ENCODE results near the gene BMP5. TPM values are rescaled to one million over a fixed set of nuclear protein-coding genes. Genes with fewer than 3 reads are reported as not detected.

Gene BMP5
- polyA plus RNA-seq, 1 donor from 2014 or later = 0.14 TPM

DNA sequence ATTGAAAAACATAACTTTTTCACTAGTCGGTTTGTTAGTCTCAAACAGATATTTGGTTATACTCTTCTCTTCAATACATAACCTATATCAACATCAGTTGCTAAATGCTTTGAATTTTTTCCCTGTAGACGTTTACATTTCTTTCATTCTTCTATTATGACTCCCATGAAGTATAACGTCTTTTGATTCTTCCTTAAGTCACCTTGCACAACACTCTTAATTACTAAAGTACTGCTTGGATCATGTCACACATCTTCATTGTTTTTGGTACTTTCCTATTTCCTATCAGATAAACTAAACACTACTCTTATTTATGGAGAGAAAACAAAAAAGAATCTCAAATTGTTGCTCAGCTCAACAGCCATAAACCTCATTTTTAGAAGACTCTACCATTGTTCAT, 23.0 kb upstream of the BMP5 start:
- no peak overlapping the region for H3K4me3 ChIP-seq (ENCODE audit: low read length)
- TF ChIP-seq, protein P1, sequence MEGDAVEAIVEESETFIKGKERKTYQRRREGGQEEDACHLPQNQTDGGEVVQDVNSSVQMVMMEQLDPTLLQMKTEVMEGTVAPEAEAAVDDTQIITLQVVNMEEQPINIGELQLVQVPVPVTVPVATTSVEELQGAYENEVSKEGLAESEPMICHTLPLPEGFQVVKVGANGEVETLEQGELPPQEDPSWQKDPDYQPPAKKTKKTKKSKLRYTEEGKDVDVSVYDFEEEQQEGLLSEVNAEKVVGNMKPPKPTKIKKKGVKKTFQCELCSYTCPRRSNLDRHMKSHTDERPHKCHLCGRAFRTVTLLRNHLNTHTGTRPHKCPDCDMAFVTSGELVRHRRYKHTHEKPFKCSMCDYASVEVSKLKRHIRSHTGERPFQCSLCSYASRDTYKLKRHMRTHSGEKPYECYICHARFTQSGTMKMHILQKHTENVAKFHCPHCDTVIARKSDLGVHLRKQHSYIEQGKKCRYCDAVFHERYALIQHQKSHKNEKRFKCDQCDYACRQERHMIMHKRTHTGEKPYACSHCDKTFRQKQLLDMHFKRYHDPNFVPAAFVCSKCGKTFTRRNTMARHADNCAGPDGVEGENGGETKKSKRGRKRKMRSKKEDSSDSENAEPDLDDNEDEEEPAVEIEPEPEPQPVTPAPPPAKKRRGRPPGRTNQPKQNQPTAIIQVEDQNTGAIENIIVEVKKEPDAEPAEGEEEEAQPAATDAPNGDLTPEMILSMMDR (IDR thresholded peaks at IDR 0.05; ENCODE audit: poor library complexity, severe bottlenecking) = no peak
- TF ChIP-seq, protein P2, sequence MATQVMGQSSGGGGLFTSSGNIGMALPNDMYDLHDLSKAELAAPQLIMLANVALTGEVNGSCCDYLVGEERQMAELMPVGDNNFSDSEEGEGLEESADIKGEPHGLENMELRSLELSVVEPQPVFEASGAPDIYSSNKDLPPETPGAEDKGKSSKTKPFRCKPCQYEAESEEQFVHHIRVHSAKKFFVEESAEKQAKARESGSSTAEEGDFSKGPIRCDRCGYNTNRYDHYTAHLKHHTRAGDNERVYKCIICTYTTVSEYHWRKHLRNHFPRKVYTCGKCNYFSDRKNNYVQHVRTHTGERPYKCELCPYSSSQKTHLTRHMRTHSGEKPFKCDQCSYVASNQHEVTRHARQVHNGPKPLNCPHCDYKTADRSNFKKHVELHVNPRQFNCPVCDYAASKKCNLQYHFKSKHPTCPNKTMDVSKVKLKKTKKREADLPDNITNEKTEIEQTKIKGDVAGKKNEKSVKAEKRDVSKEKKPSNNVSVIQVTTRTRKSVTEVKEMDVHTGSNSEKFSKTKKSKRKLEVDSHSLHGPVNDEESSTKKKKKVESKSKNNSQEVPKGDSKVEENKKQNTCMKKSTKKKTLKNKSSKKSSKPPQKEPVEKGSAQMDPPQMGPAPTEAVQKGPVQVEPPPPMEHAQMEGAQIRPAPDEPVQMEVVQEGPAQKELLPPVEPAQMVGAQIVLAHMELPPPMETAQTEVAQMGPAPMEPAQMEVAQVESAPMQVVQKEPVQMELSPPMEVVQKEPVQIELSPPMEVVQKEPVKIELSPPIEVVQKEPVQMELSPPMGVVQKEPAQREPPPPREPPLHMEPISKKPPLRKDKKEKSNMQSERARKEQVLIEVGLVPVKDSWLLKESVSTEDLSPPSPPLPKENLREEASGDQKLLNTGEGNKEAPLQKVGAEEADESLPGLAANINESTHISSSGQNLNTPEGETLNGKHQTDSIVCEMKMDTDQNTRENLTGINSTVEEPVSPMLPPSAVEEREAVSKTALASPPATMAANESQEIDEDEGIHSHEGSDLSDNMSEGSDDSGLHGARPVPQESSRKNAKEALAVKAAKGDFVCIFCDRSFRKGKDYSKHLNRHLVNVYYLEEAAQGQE (IDR thresholded peaks at IDR 0.05; ENCODE audit: borderline replicate concordance) = no peak
- H3K79me2 ChIP-seq (replicated peaks; ENCODE audit: insufficient read depth, low read length) = no peaks in the 10 kb centered on the region
- H3F3A ChIP-seq (ENCODE audit: insufficient read depth, low read length, poor library complexity, severe bottlenecking) = no peaks in the 10 kb centered on the region
- no peaks in the 10 kb centered on the region for H3K9me2 ChIP-seq (ENCODE audit: insufficient read depth, low read length)
- H4K20me1 ChIP-seq (ENCODE audit: insufficient read depth) = no peaks in the 10 kb centered on the region
- H3K27me3 ChIP-seq (ENCODE audit: insufficient read depth, low read depth, low read length) = no peaks in the 10 kb centered on the region
- no peaks in the 10 kb centered on the region for H3K36me3 ChIP-seq (ENCODE audit: insufficient read depth, low read length)
- H3K9ac ChIP-seq (ENCODE audit: low read length) = no peak overlapping the region
- H3K27ac ChIP-seq (ENCODE audit: low read length) = no peak overlapping the region
- H2AFZ ChIP-seq (ENCODE audit: low read depth, low read length) = no peak overlapping the region
- no peaks in the 10 kb centered on the region for H3K9me3 ChIP-seq (ENCODE audit: low read length)
- H3K4me2 ChIP-seq (ENCODE audit: low read length) = no peak overlapping the region

DNA sequence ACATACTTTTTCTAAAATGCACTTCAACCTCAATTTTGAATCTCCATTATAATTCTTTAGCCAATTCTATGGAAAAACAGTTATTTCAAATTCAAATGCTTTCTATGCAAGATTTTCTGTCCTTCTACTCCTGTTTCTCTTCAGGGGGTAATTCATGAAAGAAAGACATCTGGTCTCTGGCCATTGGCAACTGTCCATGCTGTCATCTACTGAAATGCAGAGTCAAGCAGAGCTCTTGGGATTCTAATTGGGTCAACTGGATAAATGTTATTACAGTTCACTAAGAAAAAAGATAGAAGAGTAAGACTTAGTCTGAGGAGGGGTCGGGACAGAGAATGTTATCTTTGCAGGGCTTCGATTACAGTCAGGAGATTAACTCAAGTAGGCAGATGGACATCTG, 22.0 kb upstream of the BMP5 start:
- H3K27ac ChIP-seq (ENCODE audit: low read length) = no peak overlapping the region
- H2AFZ ChIP-seq (ENCODE audit: low read depth, low read length) = no peak overlapping the region
- H3K9ac ChIP-seq (ENCODE audit: low read length) = no peak overlapping the region
- no peaks in the 10 kb centered on the region for H3F3A ChIP-seq (ENCODE audit: insufficient read depth, low read length, poor library complexity, severe bottlenecking)
- no peaks in the 10 kb centered on the region for H3K27me3 ChIP-seq (ENCODE audit: insufficient read depth, low read depth, low read length)
- H4K20me1 ChIP-seq (ENCODE audit: insufficient read depth) = no peaks in the 10 kb centered on the region
- no peaks in the 10 kb centered on the region for H3K9me2 ChIP-seq (ENCODE audit: insufficient read depth, low read length)
- H3K79me2 ChIP-seq (replicated peaks; ENCODE audit: insufficient read depth, low read length) = no peaks in the 10 kb centered on the region
- no peaks in the 10 kb centered on the region for H3K9me3 ChIP-seq (ENCODE audit: low read length)
- no peaks in the 10 kb centered on the region for H3K36me3 ChIP-seq (ENCODE audit: insufficient read depth, low read length)
- H3K4me2 ChIP-seq (ENCODE audit: low read length) = no peak overlapping the region
- no peak overlapping the region for H3K4me3 ChIP-seq (ENCODE audit: low read length)
- no peak for TF ChIP-seq MXI1 (conservative IDR thresholded peaks at IDR 0.05; ENCODE audit: poor library complexity, severe bottlenecking)
- TF ChIP-seq EP300 (conservative IDR thresholded peaks at IDR 0.05; ENCODE audit: poor library complexity, severe bottlenecking) = no peak
- TF ChIP-seq, protein P2 (IDR thresholded peaks at IDR 0.05; ENCODE audit: borderline replicate concordance) = no peak
- no peak for TF ChIP-seq RAD21 (conservative IDR thresholded peaks at IDR 0.05)
- TF ChIP-seq, protein P1 (IDR thresholded peaks at IDR 0.05; ENCODE audit: poor library complexity, severe bottlenecking) = no peak
- TF ChIP-seq SMC3 (conservative IDR thresholded peaks at IDR 0.05; ENCODE audit: poor library complexity) = no peak
- TF ChIP-seq TAF1 (IDR thresholded peaks at IDR 0.05; ENCODE audit: low read depth) = no peak
- TF ChIP-seq EZH2 (IDR thresholded peaks at IDR 0.05; ENCODE audit: borderline replicate concordance, insufficient read depth, low read length, poor library complexity, severe bottlenecking) = no peak
- TF ChIP-seq POLR2AphosphoS5 (IDR thresholded peaks at IDR 0.05) = no peak
